Measurements from ENCODE around the gene LRRN4CL.
"Not testable (repeated sequence)": the region's sequence is repeated elsewhere in the genome, so short reads cannot be mapped to it uniquely, and the experiment has no call there.

- not testable (repeated sequence) for TF ChIP-seq CTCF (IDR thresholded peaks at IDR 0.05); ZFX (IDR thresholded peaks at IDR 0.05; ENCODE audit: borderline replicate concordance)
These were observed 40.7 kb upstream of the LRRN4CL start for GRCh38 chr11:62730076-62730475.
